ENCODE results near the gene LLGL2.

The LLGL2 gene

GRCh38 chr17:75544250-75544649, 18.8 kb downstream of the LLGL2 start:
- Histone ChIP-seq H3K4me3 (replicated peaks; ENCODE audit: low read depth, low read length) (no peak overlapping the region), H3K36me3 (ENCODE audit: control insufficient read depth, insufficient read depth, low read length) (no peaks in the 10 kb centered on the region), H3K27me3 (replicated peaks; ENCODE audit: control insufficient read depth, insufficient read depth, low read length) (no peaks in the 10 kb centered on the region)
- DNase-seq (ENCODE audit: extremely low read depth, insufficient read length): no peak
- TF ChIP-seq CTCF (IDR thresholded peaks at IDR 0.05; ENCODE audit: insufficient read depth, low read length, poor library complexity, severe bottlenecking): no peak

- no peak for TF ChIP-seq CTCF (IDR thresholded peaks at IDR 0.05; ENCODE audit: insufficient read depth, low read length, poor library complexity, severe bottlenecking)
These were observed 20.7 kb downstream of the LLGL2 start for GRCh38 chr17:75546181-75546580.

GRCh38 chr17:75547091-75547490, 21.6 kb downstream of the LLGL2 start:
- DNase-seq (ENCODE audit: extremely low read depth, insufficient read length): no peak
- no peaks in the 10 kb centered on the region for H3K27me3 ChIP-seq (replicated peaks; ENCODE audit: control insufficient read depth, insufficient read depth, low read length)
- H3K4me3 ChIP-seq (replicated peaks; ENCODE audit: low read depth, low read length): no peak overlapping the region
- H3K36me3 ChIP-seq (ENCODE audit: control insufficient read depth, insufficient read depth, low read length): no peaks in the 10 kb centered on the region
- no peak for TF ChIP-seq CTCF (IDR thresholded peaks at IDR 0.05; ENCODE audit: insufficient read depth, low read length, poor library complexity, severe bottlenecking)

More at GRCh38 chr17:75546181-75546580, 20.7 kb downstream of the LLGL2 start:
- H3K36me3 ChIP-seq (ENCODE audit: control insufficient read depth, insufficient read depth, low read length): no peaks in the 10 kb centered on the region
- no peaks in the 10 kb centered on the region for H3K27me3 ChIP-seq (replicated peaks; ENCODE audit: control insufficient read depth, insufficient read depth, low read length)
- no peak for DNase-seq (ENCODE audit: extremely low read depth, insufficient read length)
- H3K4me3 ChIP-seq (replicated peaks; ENCODE audit: low read depth, low read length): no peak overlapping the region

- H3K4me3 ChIP-seq (replicated peaks; ENCODE audit: low read depth, low read length): no peak overlapping the region
- no peaks in the 10 kb centered on the region for H3K36me3 ChIP-seq (ENCODE audit: control insufficient read depth, insufficient read depth, low read length)
- DNase-seq (ENCODE audit: extremely low read depth, insufficient read length): no peak
- no peak for TF ChIP-seq CTCF (IDR thresholded peaks at IDR 0.05; ENCODE audit: insufficient read depth, low read length, poor library complexity, severe bottlenecking)
- H3K27me3 ChIP-seq (replicated peaks; ENCODE audit: control insufficient read depth, insufficient read depth, low read length): no peaks in the 10 kb centered on the region
These were observed 23.3 kb downstream of the LLGL2 start for GRCh38 chr17:75548813-75549212.

- Histone ChIP-seq H3K36me3 (ENCODE audit: control insufficient read depth, insufficient read depth, low read length) (no peaks in the 10 kb centered on the region), H3K4me3 (replicated peaks; ENCODE audit: low read depth, low read length) (no peak overlapping the region), H3K27me3 (replicated peaks; ENCODE audit: control insufficient read depth, insufficient read depth, low read length) (no peaks in the 10 kb centered on the region)
- no peak for TF ChIP-seq CTCF (IDR thresholded peaks at IDR 0.05; ENCODE audit: insufficient read depth, low read length, poor library complexity, severe bottlenecking)
- DNase-seq (ENCODE audit: extremely low read depth, insufficient read length): no peak
These were observed 24.0 kb downstream of the LLGL2 start for GRCh38 chr17:75549246-75550138.
